8988T (cell line): ENCODE measurements around the gene HAO2.
A peak's percentile ranks its signal among the peaks of the same experiment; 100 is the strongest.
"Not testable (repeated sequence)": the region's sequence is repeated elsewhere in the genome, so short reads cannot be mapped to it uniquely, and the experiment has no call there.

Source experiments
- DNase-seq: peaks from one replicate; pipeline ENCODE4 v3.0.0; 2011

Gene HAO2

DNA sequence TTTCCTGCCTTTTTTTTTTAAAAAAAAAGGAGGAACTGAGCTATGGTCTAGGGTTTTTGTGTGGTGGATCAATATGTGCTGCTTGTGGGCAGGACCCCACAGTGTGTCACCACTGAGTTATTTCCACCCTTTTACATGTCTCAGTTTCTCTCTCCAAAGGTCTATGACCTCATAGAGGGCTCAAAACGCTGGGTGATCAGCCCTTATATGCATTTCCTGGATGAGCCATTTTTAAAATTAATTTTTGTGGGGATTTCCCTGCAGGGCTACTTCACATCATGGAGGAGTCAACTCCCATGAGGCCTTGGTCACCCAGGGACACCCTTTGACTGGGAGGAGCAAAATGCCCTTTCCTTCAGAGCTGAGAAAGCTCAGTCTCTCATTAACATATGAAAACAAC is 20.7 kb upstream of the HAO2 start:
- DNase-seq, result no peak

DNA sequence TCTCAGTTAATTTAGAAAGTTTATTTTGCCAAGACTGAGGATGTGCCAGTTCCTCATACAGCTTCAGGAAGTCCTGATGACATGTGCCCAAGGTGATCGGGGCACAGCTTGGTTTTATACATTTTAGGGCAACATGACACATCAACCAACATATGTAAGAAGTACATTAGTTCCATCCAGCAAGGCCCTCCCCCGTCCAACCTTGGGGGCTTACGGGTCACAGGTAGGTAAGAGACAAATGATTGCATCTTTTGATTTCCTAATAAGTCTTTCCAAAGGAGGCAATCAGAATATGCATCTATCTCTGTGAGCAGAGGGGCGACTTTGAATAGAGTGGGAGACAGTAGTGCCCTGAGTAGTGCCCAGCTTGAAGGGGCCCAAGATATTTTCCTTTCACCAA is 19.6 kb upstream of the HAO2 start:
- DNase-seq, result no peak

DNA sequence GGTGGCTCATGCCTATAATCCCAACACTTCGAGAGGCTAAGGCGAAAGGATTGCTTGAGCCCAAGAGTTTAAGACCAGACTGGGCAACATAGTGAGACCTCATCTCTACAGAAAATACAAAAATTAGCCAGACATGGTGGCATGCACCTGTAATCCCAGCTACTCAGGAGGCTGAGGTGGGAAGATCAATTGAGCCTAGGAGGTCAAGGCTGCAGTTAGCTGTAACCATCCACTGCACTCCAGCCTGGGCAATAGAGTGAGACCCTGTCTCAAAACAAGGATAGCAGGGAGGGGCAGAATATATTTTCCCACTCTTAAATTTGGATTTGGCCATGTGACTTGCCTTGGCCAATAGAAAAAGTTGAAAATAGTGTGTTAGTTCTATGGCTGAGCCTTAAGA is 17.7 kb upstream of the HAO2 start:
- not testable (repeated sequence) for DNase-seq

DNA sequence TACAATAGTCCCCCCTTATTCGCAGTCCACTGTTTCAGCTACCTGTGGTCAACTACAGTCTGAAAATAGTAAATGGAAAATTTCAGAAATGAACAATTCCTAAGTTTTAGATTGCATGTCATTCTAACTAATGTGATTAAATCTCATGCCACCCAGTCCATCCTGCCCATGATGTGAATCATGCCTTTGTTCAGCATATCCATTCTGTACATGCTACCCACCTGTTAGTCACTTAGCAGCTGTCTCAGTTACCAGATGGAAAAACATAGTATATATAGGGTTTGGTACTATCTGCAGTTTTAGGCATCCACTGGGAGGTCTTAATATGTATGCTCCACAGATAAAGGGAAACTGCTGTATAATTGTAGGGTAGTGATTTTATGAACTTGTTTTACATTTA is 16.6 kb upstream of the HAO2 start:
- DNase-seq, result no peak

DNA sequence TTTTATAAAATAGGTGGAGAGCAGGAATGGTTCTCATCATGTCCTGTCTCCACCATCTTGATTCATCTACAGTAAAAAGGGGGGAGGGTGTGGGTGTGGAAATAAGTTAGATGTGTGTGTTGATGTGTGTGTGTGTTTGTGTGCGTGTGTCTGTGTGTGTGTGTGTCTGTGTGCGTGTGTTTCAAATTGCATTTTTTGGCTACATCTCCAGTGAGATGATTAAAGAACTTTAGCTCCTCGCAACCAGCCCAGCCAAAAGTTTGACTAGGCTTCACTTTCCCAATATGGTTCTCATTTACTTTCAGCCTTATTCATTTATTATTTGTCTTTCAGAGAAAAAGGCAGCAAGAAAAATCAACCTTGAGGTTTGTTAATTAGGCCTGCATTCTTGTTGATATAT is 14.7 kb upstream of the HAO2 start:
- no peak for DNase-seq

DNA sequence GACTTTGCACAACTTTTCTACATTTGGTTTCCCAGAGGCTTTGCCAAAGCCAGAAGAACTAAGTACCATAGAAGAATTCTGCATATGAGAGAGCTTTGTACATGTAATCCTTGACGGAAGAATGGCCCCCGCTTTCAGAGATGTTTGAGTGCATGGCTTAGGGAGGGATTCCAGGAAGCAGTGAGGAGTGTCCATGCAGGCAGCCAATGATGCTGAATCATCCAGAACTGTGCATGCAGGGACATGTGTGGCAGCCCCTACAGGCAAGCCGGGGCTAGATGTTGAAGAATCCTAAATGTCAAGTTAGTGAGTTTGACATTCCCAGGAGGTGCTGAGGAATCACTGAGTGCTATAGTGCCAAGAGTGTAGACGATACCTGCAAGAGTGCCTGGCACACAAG is 9.9 kb upstream of the HAO2 start:
- no peak for DNase-seq

DNA sequence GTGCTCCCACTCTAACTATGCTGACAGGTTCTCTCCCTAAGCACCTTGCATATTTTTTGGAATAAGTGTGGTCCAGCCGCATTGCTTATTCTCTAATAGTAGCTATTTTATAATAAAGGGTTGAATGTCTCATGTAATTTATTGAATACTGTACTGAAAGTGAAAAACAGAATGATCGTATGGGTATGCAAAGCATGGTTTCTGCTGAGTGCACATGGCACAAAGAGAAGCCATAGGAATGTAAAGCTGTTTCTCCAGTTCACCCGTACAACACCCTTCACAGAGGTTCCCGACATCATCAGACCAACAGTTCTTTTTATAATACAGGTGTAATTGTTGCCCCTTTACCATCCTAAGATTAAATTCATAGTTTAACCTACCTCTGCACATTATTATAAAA is 8.9 kb upstream of the HAO2 start:
- DNase-seq, result no peak

DNA sequence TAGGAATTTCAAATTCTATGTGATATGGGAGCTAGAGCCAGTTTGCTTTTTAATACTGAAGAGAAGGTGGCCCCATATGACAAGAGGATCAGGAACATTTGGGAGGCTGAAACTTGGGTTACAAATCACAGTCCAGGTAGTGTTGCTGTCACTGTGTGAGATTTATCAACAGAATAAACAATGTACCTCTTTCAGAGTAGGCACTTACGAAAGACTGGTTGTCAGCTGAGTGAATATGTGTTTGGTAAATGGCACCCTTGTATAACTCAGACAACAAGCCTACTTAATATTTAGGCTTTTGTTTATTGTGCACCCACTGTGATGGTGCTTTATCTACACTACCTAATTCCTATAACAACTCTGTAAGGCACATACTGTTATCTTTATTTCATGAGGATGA is 7.4 kb upstream of the HAO2 start:
- no peak for DNase-seq

DNA sequence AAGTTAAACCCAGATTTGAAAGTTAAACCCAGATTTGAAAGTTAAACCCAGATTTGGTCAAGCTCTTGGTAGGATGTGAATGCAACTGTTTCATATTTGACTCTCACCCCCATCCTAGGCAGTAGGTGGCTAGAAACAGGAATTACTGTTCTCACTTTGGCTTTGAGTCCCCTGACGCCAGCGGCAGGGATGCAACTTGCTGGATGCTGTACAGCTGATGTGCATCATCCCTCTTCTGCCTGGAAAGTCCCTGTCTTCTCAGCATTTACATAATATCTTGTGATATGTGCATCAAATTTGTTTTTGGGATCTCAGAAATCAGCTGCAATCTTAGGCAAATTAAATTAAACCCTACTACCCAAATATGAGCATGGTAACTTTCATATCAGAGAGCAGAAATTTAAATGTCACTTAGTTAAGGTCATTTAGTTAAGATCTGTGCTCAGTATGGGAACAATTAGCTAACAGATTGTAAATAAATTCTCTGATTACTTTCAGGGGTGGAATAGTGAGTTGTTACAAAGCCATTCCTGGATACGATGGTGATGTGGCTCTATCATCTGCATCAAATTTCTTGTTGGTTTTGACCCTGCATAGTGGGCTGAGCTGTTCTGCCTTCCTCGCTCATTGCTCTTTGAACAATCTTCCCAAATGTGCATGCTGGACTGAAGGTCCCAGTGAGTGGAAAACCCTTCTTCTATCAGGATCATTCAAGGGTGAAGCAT is 6.8 kb upstream of the HAO2 start:
- no peak for DNase-seq

DNA sequence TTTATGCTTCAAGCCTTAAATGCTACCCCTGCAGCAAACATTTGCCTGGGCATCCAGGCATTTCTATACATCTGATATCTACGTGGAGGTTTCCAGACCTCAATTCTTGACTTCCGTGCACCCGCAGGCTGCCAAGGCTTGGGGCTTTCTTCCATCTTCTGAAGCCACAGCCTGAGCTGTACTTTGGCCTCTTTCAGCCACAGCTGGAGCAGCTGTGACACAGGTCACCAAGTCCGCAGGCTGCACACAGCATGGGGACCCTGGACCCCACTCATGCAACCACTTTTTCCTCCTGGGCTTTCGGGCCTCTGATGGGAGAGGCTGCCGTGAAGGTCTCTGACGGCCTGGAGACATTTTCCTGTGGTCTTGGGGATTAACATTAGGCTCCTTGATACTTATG is 5.4 kb upstream of the HAO2 start:
- DNase-seq, result no peak

DNA sequence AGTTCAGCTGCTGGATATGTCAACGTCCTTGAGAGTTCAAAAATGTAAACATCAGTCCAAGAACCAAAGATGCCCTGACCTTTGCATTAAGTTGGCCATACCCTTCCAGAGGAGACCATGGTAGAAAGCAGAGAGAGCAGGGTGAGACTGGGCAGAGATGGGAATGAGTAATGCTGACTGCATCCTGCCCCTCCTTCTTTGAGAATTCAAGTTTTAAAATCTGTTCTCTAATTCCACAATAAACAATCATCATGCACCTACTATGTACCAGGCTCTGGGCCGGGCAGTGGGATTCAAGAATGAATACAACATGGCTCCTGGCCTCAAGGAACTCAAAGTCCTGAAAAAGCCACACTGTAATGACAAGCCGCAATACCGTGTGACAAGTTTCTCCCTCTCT is 3.9 kb upstream of the HAO2 start:
- no peak for DNase-seq

DNA sequence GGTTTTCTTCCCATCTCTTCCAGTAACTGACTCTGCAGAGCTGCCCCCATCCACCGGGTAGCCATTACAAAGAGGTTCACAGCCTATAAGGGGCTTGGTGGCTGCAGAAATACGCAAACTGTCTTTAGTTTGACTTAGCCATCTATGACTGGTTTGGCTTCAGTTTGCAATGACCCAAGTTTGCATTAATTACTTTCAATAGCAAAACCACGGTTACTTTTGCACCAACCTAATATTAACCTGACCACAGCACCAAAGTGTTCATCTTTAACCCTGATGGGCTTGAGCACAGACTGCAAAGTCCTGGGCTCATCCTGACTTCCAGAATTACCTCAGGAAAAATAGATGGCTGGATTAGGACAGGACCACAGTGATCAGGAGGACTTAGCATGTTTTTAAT is 2.2 kb upstream of the HAO2 start:
- DNase-seq, result no peak

DNA sequence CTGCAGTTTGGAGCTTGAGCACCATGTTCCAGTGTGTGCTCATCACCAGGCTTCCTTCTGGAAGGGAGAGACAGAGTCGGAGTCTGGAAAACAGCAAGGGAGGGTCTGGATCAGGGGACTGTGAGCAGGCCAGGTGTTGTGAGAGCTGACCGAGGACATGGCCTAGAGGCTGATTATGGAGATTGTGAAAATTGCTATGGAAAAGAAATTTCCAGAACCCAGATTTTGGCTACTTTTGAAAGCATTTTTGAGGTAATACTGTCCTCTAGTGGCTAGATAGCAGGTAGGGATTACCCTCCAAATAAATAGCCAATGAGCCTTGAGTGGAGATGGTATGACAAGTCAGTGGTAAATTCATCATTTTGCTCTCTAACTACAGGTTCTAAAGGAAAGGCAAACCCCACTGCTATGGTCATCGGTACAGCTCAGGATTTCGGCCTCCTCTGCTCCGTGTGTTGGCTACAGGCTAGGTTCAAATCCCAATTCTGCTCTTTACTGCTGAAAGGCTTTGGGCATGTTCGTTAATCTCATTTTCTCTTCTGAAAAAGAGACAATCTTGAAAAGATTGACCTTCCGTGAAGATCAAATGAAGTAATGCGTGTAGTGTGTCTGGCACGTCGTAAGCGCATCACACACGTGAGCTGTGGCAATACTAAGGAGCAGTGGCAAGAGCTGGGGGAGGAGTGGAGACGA is 1.0 kb upstream of the HAO2 start:
- DNase-seq, result no peak

DNA sequence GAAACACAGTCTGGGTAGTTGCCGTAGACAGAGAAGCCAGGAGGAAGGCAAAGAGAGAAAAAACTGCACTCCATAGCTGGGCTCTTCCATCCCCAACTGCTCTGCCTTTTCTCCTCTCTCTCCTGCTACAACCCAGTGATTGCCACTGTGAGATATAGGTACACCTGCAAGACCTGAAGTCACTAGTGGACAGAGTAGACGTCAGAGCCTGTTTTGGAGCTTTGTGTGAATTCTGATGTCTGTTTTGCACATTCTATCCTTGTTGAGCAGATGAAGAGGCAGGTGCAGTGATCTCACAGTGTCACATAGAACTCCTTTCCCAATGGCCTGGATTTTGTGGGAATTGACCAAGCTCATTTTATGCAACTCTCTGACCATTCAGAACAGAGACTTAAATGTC is 2.2 kb downstream of the HAO2 start:
- no peak for DNase-seq

DNA sequence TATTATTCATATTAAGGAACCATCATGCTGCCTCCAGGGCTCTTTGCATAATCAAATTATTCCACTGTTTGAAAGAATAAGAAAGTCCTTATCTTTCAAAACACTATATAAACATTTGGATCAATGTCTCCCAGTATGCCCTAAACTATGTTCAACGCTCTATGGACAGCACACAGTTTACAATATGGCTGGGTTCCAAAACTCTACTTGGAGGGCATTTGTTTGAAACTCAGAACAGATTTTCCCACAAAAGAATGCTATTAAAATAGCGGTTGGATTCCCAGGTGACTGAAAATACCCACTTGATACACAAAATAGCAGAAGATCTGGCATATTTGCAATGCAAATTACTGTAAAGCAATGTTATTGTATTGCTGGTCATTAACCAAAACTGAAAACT is 3.2 kb downstream of the HAO2 start:
- DNase-seq, result no peak

DNA sequence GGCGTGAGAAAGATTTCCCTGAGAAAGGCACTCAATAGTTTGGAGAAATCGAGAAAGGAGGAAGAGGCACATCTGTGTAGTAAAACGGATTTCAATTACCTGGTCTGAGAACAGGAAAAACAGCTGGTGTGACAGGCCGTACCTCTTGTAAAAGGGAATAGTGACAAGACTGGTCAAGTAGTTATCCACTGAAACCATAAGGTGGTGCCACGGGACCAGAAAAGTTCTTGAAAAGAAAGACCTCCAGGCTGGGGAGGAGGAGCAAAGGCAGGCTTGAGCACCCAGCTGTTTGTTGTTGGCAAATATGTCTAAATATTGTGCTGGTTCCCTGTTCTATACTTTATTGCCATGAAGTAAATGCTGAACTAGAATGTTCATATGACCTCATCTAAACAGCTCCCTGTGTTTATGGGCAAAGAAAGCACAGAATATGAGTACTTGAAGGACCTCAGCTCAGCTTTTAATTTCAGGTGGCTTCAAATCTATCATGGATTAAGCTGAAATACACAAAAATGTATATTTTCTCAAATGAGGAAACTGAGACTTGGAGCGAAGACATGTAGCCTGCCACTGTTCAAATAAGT is 4.0 kb downstream of the HAO2 start:
- peak; percentile 9 for DNase-seq

DNA sequence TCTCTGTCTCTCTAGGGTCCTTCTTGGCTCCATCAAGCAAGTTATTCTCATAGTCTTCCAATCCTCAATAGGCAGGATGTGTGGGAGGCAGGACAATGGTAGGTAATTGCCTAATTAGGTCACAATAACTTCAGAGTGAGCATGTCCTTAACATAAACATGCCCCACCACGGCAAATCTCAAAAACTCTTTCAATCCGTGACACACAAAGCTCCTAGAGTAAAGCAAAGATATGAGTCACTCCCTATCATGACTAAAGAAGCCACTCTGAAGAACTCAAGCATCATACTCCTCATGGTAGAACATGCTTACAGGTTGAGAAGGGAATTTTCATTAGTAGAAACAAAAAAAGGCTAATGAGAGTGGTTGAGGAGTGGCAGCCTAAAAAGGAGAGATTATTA is 4.9 kb downstream of the HAO2 start:
- DNase-seq, result no peak

DNA sequence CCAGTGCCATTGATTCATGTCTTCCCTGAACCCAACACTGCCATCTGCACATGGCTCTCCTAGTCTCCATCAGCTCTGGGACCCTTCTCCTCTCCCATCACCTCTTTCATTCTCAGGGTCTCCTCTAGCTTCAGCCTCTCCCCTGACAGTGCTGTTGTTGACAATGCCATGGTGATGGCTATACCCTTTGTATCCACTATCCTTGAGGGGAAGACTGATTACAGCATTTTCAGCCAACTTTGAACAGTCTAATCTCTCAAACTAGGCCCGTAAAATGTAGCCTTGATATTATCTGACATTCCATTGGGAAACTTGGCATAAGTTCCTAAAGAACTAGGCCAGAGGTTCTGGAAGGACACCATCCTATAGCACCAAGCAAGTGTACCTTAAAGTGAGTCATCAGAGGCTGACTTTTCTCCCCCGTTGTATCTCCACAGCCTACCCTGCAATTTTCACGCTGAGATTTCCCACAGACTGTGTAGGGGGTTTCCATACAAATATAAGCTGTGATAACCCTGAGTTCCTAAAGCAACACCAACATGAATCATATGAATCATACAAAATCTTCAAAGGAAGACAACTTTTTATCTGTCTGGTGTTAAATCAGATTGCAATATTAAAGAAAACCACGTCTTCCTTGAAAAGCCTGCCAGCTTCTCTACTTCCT is 5.8 kb downstream of the HAO2 start:
- no peak for DNase-seq

DNA sequence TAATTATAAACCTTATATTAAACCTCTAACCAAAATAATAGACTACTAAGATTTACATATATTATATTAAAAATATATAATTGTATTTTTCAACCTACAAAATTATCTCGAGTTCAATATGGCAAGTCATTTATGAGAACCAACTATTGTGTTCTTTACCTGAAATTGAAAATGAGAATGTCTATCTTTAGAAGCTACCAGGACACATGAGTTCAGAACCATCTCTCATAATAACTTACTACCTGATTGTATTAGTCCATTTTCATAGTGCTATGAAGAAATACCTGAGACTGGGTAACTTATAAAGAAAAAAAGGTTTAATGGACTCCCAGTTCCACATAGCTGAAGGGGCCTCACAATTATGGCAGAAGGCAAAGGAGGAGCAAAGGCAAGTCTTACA is 6.8 kb downstream of the HAO2 start:
- DNase-seq, result no peak

DNA sequence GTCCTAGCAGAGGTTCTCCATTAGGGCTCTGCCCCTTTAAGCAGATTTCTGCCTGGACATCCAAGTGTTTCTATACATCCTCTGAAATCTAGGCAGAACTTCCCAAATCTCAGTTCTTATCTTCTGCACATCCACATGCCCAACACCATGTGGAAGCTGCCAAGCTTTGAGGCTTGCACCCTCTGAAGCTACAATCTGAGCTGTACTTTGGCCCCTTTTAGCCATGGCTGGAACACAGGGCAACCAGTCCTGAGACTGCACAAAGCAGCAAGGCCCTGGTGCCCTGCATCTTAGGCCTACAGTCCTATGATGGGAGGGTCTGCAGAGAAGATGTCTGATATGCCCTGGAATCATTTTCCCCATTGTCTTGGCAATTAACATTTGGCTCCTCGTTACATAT is 8.0 kb downstream of the HAO2 start:
- no peak for DNase-seq

DNA sequence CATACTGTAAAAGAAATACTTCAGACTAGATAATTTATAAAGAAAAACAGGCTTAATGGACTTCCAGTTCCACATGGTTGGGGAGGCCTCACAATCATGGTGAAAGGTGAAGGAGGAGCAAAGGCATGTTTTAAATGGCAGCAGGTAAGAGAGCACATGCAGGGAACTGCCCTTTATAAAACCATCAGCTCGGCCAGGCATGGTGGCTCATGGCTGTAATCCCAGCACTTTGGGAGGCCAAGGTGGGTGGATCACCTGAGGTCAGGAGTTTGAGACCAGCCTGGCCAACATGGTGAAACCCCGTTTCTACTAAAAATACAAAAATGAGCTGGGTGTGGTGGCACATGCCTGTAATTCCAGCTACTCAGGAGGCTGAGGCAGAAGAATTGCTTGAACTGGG is 9.0 kb downstream of the HAO2 start:
- DNase-seq, result not testable (repeated sequence)

DNA sequence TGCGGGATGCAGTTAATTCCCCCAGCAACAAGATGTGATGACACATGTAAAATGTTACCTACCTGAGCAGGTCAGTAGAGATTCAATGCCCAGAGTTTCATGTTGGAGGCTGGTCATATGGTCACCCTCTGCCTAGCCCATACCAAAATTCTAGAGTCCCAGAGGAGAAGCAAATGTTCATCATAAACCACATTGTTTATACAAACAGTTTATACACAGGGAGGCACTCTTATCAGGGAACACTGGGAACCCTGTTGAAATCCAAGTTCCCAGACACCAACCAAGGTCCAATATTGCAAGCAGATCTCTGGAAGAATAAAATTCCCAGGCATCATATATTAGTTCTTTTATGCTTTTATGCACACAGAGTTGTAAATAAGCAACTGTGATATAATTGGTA is 10.5 kb downstream of the HAO2 start:
- no peak for DNase-seq

DNA sequence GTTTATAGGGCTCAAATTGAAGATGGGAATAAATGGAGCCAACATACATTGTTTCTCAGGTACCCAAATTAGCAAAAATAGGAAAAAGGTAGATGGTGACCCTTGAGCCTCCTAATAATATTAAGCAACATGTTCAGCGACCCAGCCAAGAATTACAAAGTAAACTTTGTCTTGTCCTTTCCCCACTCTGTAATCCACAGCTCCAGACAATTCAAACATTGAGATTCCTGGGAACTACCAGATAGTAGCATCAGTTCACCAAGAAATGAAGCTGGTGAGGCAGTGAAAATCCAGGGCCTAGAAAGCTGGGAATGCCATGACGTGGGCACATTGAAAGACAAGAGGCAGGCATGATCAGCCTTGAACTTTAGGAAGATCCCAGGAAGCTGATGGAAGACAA is 11.7 kb downstream of the HAO2 start:
- no peak for DNase-seq

DNA sequence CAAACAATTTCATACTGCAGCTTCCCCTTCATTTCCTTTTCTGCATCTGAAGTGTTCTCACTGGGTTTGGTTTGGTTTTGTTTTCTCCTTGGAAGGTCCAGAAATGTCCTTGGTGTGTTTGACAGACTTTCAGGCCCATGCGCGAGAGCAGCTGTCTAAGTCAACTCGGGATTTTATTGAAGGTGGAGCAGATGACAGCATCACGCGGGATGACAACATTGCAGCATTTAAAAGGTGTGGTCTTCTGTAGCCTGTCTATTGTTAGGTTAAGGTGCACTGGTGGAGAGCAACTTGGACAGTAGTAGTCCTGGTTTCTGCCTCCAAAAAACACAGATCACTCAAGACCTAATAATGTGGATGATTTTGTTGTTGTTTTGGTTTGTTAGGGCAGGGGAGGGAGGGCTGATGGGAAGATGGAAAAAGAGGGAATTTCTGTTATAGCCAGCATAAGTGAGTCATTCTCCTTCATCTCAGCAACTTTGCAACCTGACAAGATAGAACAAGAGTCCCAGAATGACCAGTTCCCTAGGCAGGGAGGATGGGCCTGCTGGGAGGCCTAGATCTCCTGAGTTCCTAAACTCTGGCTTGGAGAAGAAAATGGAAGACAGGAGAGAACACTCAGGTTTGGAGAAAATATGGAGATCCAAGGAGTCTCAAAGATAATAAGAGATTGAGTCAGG is 12.5 kb downstream of the HAO2 start:
- no peak for DNase-seq
